ENCODE data around the gene RAB20. TPM values are rescaled to one million over a fixed set of nuclear protein-coding genes. Genes with fewer than 3 reads are reported as not detected.

RAB20 gene
- total and polyA plus RNA-seq, 9 of the 15 experiments (the other 6 are each of a cell fraction or from before 2014, with no cell fraction given) = 0.62 to 9.2 (median 5.4) TPM

DNA sequence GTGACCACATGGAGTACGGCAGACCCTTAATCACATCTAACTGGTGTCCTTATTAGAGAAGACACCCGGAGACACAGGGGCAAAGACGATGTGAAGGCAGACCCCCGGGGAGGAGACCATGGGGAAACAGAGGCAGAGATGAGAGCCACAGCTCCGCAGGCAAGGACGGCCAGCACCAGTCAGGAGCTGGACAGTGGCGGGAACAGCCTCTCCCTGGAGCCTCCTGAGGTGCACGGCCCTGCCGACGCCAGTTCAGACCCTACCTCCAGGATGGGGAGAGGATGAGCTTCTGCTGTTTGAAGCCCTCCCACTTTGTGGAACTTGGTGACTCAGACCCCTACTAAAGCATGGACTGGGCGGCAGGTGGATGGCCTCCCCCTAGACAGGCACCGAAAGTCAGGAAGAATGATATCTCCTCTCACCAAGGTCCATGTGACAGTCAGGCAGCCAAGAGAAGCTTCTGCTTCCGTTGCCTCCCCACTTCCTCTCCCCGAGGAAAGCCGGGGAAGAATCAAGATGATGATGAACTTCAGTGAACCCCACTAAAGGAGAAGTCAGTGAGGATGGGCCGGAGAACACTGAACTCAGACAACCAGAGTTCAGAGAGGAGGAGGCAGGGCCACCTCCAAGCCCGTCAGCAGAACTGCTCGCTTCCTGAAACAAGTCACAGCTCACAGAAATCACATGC, 25.4 kb downstream of the RAB20 start (continued):
- TF ChIP-seq, protein P1, sequence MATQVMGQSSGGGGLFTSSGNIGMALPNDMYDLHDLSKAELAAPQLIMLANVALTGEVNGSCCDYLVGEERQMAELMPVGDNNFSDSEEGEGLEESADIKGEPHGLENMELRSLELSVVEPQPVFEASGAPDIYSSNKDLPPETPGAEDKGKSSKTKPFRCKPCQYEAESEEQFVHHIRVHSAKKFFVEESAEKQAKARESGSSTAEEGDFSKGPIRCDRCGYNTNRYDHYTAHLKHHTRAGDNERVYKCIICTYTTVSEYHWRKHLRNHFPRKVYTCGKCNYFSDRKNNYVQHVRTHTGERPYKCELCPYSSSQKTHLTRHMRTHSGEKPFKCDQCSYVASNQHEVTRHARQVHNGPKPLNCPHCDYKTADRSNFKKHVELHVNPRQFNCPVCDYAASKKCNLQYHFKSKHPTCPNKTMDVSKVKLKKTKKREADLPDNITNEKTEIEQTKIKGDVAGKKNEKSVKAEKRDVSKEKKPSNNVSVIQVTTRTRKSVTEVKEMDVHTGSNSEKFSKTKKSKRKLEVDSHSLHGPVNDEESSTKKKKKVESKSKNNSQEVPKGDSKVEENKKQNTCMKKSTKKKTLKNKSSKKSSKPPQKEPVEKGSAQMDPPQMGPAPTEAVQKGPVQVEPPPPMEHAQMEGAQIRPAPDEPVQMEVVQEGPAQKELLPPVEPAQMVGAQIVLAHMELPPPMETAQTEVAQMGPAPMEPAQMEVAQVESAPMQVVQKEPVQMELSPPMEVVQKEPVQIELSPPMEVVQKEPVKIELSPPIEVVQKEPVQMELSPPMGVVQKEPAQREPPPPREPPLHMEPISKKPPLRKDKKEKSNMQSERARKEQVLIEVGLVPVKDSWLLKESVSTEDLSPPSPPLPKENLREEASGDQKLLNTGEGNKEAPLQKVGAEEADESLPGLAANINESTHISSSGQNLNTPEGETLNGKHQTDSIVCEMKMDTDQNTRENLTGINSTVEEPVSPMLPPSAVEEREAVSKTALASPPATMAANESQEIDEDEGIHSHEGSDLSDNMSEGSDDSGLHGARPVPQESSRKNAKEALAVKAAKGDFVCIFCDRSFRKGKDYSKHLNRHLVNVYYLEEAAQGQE (IDR thresholded peaks at IDR 0.05; ENCODE audit: borderline replicate concordance) = 0 out of 2 replicates have a peak, but pooled peaks have one; percentile 11
- TF ChIP-seq, protein P1 (CRISPR knock-in tag; IDR thresholded peaks at IDR 0.05; ENCODE audit: low read depth) = no peak
- TF ChIP-seq NR3C1 (CRISPR knock-in tag; IDR thresholded peaks at IDR 0.05) (no peak), NFE2L1 (tag; IDR thresholded peaks at IDR 0.05; ENCODE audit: borderline replicate concordance, low read depth) (no peak), MBD2 (IDR thresholded peaks at IDR 0.05; ENCODE audit: borderline replicate concordance, low read depth) (no peak), ZNF695 (CRISPR knock-in tag; IDR thresholded peaks at IDR 0.05) (no peak), RAD21 (CRISPR knock-in tag; conservative IDR thresholded peaks at IDR 0.05 in 1 of 2, IDR thresholded peaks at IDR 0.05 in 1 of 2) (peak in 1 of 2 experiments; percentile 10; a peak in 1 of 4 replicates), DACH1 (IDR thresholded peaks at IDR 0.05; ENCODE audit: partially characterized antibody) (no peak), ZNF780A (CRISPR knock-in tag; IDR thresholded peaks at IDR 0.05) (no peak), GABPA (tag; conservative IDR thresholded peaks at IDR 0.05; ENCODE audit: low read depth) (peak; percentile 50), NCOA6 (IDR thresholded peaks at IDR 0.05) (no peak), KLF6 (CRISPR knock-in tag; IDR thresholded peaks at IDR 0.05; ENCODE audit: borderline replicate concordance) (no peak)
- TF ChIP-seq, protein P2, sequence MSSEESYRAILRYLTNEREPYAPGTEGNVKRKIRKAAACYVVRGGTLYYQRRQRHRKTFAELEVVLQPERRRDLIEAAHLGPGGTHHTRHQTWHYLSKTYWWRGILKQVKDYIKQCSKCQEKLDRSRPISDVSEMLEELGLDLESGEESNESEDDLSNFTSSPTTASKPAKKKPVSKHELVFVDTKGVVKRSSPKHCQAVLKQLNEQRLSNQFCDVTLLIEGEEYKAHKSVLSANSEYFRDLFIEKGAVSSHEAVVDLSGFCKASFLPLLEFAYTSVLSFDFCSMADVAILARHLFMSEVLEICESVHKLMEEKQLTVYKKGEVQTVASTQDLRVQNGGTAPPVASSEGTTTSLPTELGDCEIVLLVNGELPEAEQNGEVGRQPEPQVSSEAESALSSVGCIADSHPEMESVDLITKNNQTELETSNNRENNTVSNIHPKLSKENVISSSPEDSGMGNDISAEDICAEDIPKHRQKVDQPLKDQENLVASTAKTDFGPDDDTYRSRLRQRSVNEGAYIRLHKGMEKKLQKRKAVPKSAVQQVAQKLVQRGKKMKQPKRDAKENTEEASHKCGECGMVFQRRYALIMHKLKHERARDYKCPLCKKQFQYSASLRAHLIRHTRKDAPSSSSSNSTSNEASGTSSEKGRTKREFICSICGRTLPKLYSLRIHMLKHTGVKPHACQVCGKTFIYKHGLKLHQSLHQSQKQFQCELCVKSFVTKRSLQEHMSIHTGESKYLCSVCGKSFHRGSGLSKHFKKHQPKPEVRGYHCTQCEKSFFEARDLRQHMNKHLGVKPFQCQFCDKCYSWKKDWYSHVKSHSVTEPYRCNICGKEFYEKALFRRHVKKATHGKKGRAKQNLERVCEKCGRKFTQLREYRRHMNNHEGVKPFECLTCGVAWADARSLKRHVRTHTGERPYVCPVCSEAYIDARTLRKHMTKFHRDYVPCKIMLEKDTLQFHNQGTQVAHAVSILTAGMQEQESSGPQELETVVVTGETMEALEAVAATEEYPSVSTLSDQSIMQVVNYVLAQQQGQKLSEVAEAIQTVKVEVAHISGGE (CRISPR knock-in tag; IDR thresholded peaks at IDR 0.05) = no peak
- TF ChIP-seq, protein P3, sequence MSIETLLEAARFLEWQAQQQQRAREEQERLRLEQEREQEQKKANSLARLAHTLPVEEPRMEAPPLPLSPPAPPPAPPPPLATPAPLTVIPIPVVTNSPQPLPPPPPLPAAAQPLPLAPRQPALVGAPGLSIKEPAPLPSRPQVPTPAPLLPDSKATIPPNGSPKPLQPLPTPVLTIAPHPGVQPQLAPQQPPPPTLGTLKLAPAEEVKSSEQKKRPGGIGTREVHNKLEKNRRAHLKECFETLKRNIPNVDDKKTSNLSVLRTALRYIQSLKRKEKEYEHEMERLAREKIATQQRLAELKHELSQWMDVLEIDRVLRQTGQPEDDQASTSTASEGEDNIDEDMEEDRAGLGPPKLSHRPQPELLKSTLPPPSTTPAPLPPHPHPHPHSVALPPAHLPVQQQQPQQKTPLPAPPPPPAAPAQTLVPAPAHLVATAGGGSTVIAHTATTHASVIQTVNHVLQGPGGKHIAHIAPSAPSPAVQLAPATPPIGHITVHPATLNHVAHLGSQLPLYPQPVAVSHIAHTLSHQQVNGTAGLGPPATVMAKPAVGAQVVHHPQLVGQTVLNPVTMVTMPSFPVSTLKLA (conservative IDR thresholded peaks at IDR 0.05) = no peak
